GM23248 (cell line): ENCODE results near the gene TMSB15A.

Experiments used
- EZH2 ChIP-seq: fragments of 200-600 bp; sonication (generic); IDR thresholded peaks from 2 replicates; pipeline ENCODE4 v1.6.1; 2018; ENCODE audit warnings: antibody characterized with exemption, mild to moderate bottlenecking; ENCODE audit not compliant: insufficient read depth, poor library complexity, severe bottlenecking
- EZH2phosphoT487 ChIP-seq: fragments of 200-600 bp; sonication (generic); IDR thresholded peaks from 2 replicates; pipeline ENCODE4 v1.6.1; 2018; ENCODE audit warnings: antibody characterized with exemption, moderate library complexity, mild to moderate bottlenecking, low read depth; ENCODE audit not compliant: insufficient read depth

DNA sequence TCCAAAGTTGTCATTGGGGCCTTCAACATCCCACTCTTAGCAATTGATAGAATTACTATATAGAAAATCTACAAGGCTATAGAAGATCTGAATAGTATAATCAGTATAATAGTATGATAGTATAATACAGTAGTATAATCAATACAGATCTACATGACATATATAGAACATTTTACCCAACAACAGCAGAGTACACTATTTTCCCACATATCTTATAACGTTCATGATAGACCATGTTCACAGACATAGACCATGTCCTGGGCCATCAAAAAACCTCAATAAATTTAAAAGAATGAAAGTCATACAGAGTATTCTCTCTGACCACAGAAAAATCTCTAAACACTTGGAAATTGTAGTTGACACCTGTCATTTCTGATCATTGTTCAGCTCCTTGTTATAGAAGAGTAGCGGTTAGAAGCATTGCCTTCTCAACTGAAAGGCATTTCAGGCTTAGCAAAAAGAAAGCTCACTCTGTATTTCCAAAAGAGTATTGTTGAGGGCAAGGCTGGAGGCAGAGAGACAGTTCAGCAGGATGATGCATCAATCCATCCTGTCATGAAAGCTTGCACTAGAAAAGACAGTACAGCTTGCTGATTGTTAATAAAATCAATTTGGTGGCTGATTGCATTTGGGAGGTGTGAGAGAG lies 44.0 kb upstream of the TMSB15A start:
- TF ChIP-seq EZH2 = no peak
- no peak for TF ChIP-seq EZH2phosphoT487
